WTC11 (cell line): ENCODE results near the gene EPHA6.

Experiments
- ARID4B ChIP-seq: sonication (generic); formaldehyde crosslinking; IDR thresholded peaks from 2 replicates; pipeline ENCODE4 v1.8.0; 2023; ENCODE audit warnings: missing genetic modification reagents, mild to moderate bottlenecking, borderline replicate concordance
- ATF3 ChIP-seq: sonication (generic); formaldehyde crosslinking; conservative IDR thresholded peaks from 2 replicates; pipeline ENCODE4 v1.8.1; 2022; ENCODE audit warnings: mild to moderate bottlenecking, missing genetic modification reagents
- CREB1 ChIP-seq: sonication (generic); formaldehyde crosslinking; IDR thresholded peaks from 2 replicates; pipeline ENCODE4 v1.8.0; 2023; ENCODE audit warnings: mild to moderate bottlenecking, missing genetic modification reagents
- CTCF ChIP-seq: fragments of 200-600 bp; IDR thresholded peaks from 2 replicates; pipeline ENCODE4 v1.8.0; 2022; ENCODE audit warnings: antibody characterized with exemption
- FOXJ3 ChIP-seq: sonication (generic); formaldehyde crosslinking; IDR thresholded peaks from 2 replicates; pipeline ENCODE4 v1.9.0; 2021; ENCODE audit warnings: missing genetic modification reagents, mild to moderate bottlenecking, borderline replicate concordance

- no peak for TF ChIP-seq CREB1 (CRISPR knock-in tag)
- no peak for TF ChIP-seq FOXJ3 (CRISPR knock-in tag)
- no peak for TF ChIP-seq CTCF
- no peak for TF ChIP-seq ATF3
- TF ChIP-seq ARID4B (CRISPR knock-in tag) = no peak
Observed at GRCh38 chr3:96877510-96877909, 63.1 kb downstream of the EPHA6 start.
